Measurements from ENCODE around the gene GGA2.
A peak's percentile ranks its signal among the peaks of the same experiment; 100 is the strongest.

GGA2 gene

GRCh38 chr16:23510164-23510914, at the start of gene GGA2:
TSS of gene GGA2 (minus strand) at chr16:23510494. CDS start at chr16:23510411, 83 bp downstream.
- DNase-seq (ENCODE audit: low spot score), result peak; percentile 93

GRCh38 chr16:23557779-23558702, 47.7 kb upstream of the GGA2 start:
- no peak for DNase-seq (ENCODE audit: low spot score)
- TF ChIP-seq CTCF (IDR thresholded peaks at IDR 0.05; ENCODE audit: extremely low read depth, missing control alignments), result no peak

More at GRCh38 chr16:23510164-23510914, at the start of gene GGA2:
- TF ChIP-seq CTCF (IDR thresholded peaks at IDR 0.05; ENCODE audit: extremely low read depth, missing control alignments), result peak; percentile 5

- peak; percentile 96 for DNase-seq (ENCODE audit: low spot score)
- TF ChIP-seq CTCF (IDR thresholded peaks at IDR 0.05; ENCODE audit: extremely low read depth, missing control alignments), result peak; percentile 76
These were observed 46.8 kb upstream of the GGA2 start, which contains the start of the genes EARS2 and UBFD1 for GRCh38 chr16:23556881-23557778. TSS of gene EARS2 (minus strand) at chr16:23557350. CDS start at chr16:23557343, 7 bp downstream. TSS of gene UBFD1 (plus strand) at chr16:23557727. CDS start at chr16:23557743, 16 bp downstream.

- TF ChIP-seq CTCF (IDR thresholded peaks at IDR 0.05; ENCODE audit: extremely low read depth, missing control alignments), result no peak
- no peak for DNase-seq (ENCODE audit: low spot score)
These were observed 44.2 kb upstream of the GGA2 start for GRCh38 chr16:23554536-23554935.

GRCh38 chr16:23552161-23552560, 41.9 kb upstream of the GGA2 start:
- no peak for DNase-seq (ENCODE audit: low spot score)
- no peak for TF ChIP-seq CTCF (IDR thresholded peaks at IDR 0.05; ENCODE audit: extremely low read depth, missing control alignments)

GRCh38 chr16:23549938-23550337, 39.6 kb upstream of the GGA2 start:
- no peak for TF ChIP-seq CTCF (IDR thresholded peaks at IDR 0.05; ENCODE audit: extremely low read depth, missing control alignments)
- no peak for DNase-seq (ENCODE audit: low spot score)

Measured in GM20000 (cell line).